HFF-Myc (cell line): ENCODE results near the gene ARFGAP2.
"Not testable (repeated sequence)": the region's sequence is repeated elsewhere in the genome, so short reads cannot be mapped to it uniquely, and the experiment has no call there.

ENCODE experiments used
- DNase-seq: peaks from one replicate; pipeline ENCODE4 v3.0.0-alpha.2; 2011; ENCODE audit warnings: low read depth; ENCODE audit errors: extremely low read depth
- H3K4me3 ChIP-seq: replicated peaks from 2 replicates; pipeline ENCODE4 v1.5.1; 2011; ENCODE audit warnings: low read depth, mild to moderate bottlenecking, control low read depth, low read length
- CTCF ChIP-seq: IDR thresholded peaks from 2 replicates; pipeline ENCODE4 v1.5.1; 2012; ENCODE audit warnings: mild to moderate bottlenecking, low read depth, low read length, control low read depth; ENCODE audit errors: missing control alignments

Gene ARFGAP2

GRCh38 chr11:47201015-47201414, 24.3 kb upstream of the ARFGAP2 start:
- H3K4me3 ChIP-seq, result no peak overlapping the region
- no peak for DNase-seq
- no peak for TF ChIP-seq CTCF

- DNase-seq, H3K4me3 ChIP-seq: not testable (repeated sequence)
Observed at GRCh38 chr11:47198161-47198560, 21.5 kb upstream of the ARFGAP2 start.

- no peak for DNase-seq
- TF ChIP-seq CTCF, result no peak
- H3K4me3 ChIP-seq, result no peak overlapping the region
Observed at GRCh38 chr11:47192111-47192510, 15.4 kb upstream of the ARFGAP2 start.

GRCh38 chr11:47191137-47191536, 14.5 kb upstream of the ARFGAP2 start:
- not testable (repeated sequence) for DNase-seq, H3K4me3 ChIP-seq

- no peak for DNase-seq
- H3K4me3 ChIP-seq, result no peak overlapping the region
- TF ChIP-seq CTCF, result no peak
Observed at GRCh38 chr11:47189100-47189834, 12.6 kb upstream of the ARFGAP2 start.

GRCh38 chr11:47188259-47188658, 11.6 kb upstream of the ARFGAP2 start:
- no peak for TF ChIP-seq CTCF
- H3K4me3 ChIP-seq, result no peak overlapping the region
- DNase-seq, result no peak

- no peak for TF ChIP-seq CTCF
- DNase-seq, result no peak
- H3K4me3 ChIP-seq, result peak overlapping the region; percentile 81
Observed at GRCh38 chr11:47187723-47188122, 11.0 kb upstream of the ARFGAP2 start.
